GM23338 (cell line): ENCODE measurements around the gene KLK5. TPM values are rescaled to one million over a fixed set of nuclear protein-coding genes. Genes with fewer than 3 reads are reported as not detected.

Experiments used
- ATAC-seq: fragments of 200-7000 bp; cut with Tn5 transposase; 3 replicates; pipeline ENCODE4 v1.9.1; 2020
- DNase-seq: peaks from one replicate; pipeline ENCODE4 v3.0.0-alpha.2; 2015; ENCODE audit warnings: low spot score
- H2AFZ ChIP-seq: fragments of 200-600 bp; sonication (generic); 2 replicates; pipeline ENCODE4 v1.8.0; 2016; ENCODE audit warnings: antibody characterized with exemption, mild to moderate bottlenecking, moderate library complexity
- H3F3A ChIP-seq: fragments of 200-600 bp; sonication (generic); replicated peaks from 2 replicates; pipeline ENCODE4 v1.8.0; 2017; ENCODE audit warnings: antibody characterized with exemption, mixed run types, low read depth
- H3K27ac ChIP-seq: fragments of 200-600 bp; sonication (generic); 2 replicates; pipeline ENCODE4 v1.6.1; 2016; ENCODE audit warnings: low read depth
- H3K27me3 ChIP-seq: fragments of 200-600 bp; sonication (generic); 2 replicates; pipeline ENCODE4 v1.8.0; 2016; ENCODE audit warnings: mild to moderate bottlenecking, mixed run types, moderate library complexity; ENCODE audit not compliant: insufficient read depth
- H3K36me3 ChIP-seq: fragments of 200-600 bp; sonication (generic); 2 replicates; pipeline ENCODE4 v1.8.0; 2016; ENCODE audit warnings: mild to moderate bottlenecking; ENCODE audit not compliant: insufficient read depth
- H3K4me1 ChIP-seq: fragments of 200-600 bp; sonication (generic); 2 replicates; pipeline ENCODE4 v1.8.0; 2016; ENCODE audit warnings: mild to moderate bottlenecking, moderate library complexity; ENCODE audit not compliant: insufficient read depth
- H3K4me2 ChIP-seq: fragments of 200-600 bp; sonication (generic); 2 replicates; pipeline ENCODE4 v1.7.1; 2017; ENCODE audit warnings: mixed run types
- H3K4me3 ChIP-seq: fragments of 200-600 bp; sonication (generic); 2 replicates; pipeline ENCODE4 v1.6.1; 2016; ENCODE audit warnings: mixed run types
- H3K79me2 ChIP-seq: fragments of 200-600 bp; sonication (generic); replicated peaks from 2 replicates; pipeline ENCODE4 v1.8.0; 2017; ENCODE audit warnings: mild to moderate bottlenecking; ENCODE audit not compliant: insufficient read depth
- H3K9me2 ChIP-seq: fragments of 200-600 bp; sonication (generic); 2 replicates; pipeline ENCODE4 v1.8.0; 2017; ENCODE audit not compliant: insufficient read depth
- H4K20me1 ChIP-seq: fragments of 200-600 bp; sonication (generic); replicated peaks from 2 replicates; pipeline ENCODE4 v1.8.0; 2017; ENCODE audit warnings: mild to moderate bottlenecking; ENCODE audit not compliant: insufficient read depth
- H3K27ac Mint-ChIP-seq: 2 replicates; pipeline ENCODE4 v1.8.0; 2020; ENCODE audit warnings: inconsistent platforms, mild to moderate bottlenecking, moderate library complexity, mixed read lengths
- H3K27me3 Mint-ChIP-seq: 3 replicates; pipeline ENCODE4 v1.8.0; 2022; ENCODE audit warnings: low read depth, mild to moderate bottlenecking, moderate library complexity, mixed read lengths, inconsistent platforms; ENCODE audit not compliant: insufficient read depth, poor library complexity
- H3K36me3 Mint-ChIP-seq: 3 replicates; pipeline ENCODE4 v1.8.0; 2021; ENCODE audit warnings: low read depth, mild to moderate bottlenecking, inconsistent platforms, moderate library complexity, mixed read lengths
- H3K4me1 Mint-ChIP-seq: 3 replicates; pipeline ENCODE4 v1.8.0; 2020; ENCODE audit warnings: mild to moderate bottlenecking, inconsistent platforms, mixed read lengths
- H3K4me3 Mint-ChIP-seq: 3 replicates; pipeline ENCODE4 v1.8.0; 2021; ENCODE audit warnings: moderate library complexity, mild to moderate bottlenecking, inconsistent platforms, mixed read lengths
- H3K9me3 Mint-ChIP-seq: 3 replicates; pipeline ENCODE4 v1.8.0; 2020; ENCODE audit warnings: moderate library complexity, mild to moderate bottlenecking, inconsistent platforms, mixed read lengths
- CREB1 ChIP-seq: fragments of 250-450 bp; sonication (Bioruptor Pico); IDR thresholded peaks from 2 replicates; pipeline ENCODE4 v1.5.0; 2020; ENCODE audit warnings: low read depth, mild to moderate bottlenecking, moderate library complexity
- CTCF ChIP-seq, 2 experiments: fragments of 200-600 bp in 1 of 2; sonication (generic) in 1 of 2; conservative IDR thresholded peaks; 2 replicates each; pipeline versions ENCODE4 v1.5.1 to v1.6.1; 2016 to 2017; ENCODE audit warnings: antibody characterized with exemption in 2 of 2, low read depth in 2 of 2, mild to moderate bottlenecking in 2 of 2, moderate library complexity in 1 of 2
- ETS1 ChIP-seq: IDR thresholded peaks from 2 replicates; pipeline ENCODE4 v1.6.1; 2016; ENCODE audit warnings: antibody characterized with exemption
- EZH2 ChIP-seq: fragments of 200-600 bp; sonication (generic); IDR thresholded peaks from one replicate; pipeline ENCODE4 v1.8.0; 2017; ENCODE audit warnings: antibody characterized with exemption, mild to moderate bottlenecking, low read depth; ENCODE audit not compliant: unreplicated experiment
- EZH2phosphoT487 ChIP-seq: fragments of 200-600 bp; sonication (generic); IDR thresholded peaks from one replicate; pipeline ENCODE4 v1.8.1; 2018; ENCODE audit warnings: antibody characterized with exemption; ENCODE audit not compliant: unreplicated experiment
- JUNB ChIP-seq: IDR thresholded peaks from one replicate; pipeline ENCODE4 v1.6.1; 2016; ENCODE audit warnings: antibody characterized with exemption; ENCODE audit not compliant: unreplicated experiment
- NANOG ChIP-seq: IDR thresholded peaks from 2 replicates; pipeline ENCODE4 v1.6.1; 2016; ENCODE audit warnings: antibody characterized with exemption, borderline replicate concordance
- POLR2AphosphoS5 ChIP-seq: IDR thresholded peaks from 2 replicates; pipeline ENCODE4 v1.6.1; 2016; ENCODE audit warnings: antibody characterized with exemption, low read depth
- STAT1 ChIP-seq: IDR thresholded peaks from one replicate; pipeline ENCODE4 v1.6.1; 2016; ENCODE audit warnings: antibody characterized with exemption; ENCODE audit not compliant: unreplicated experiment
- ZNF331 ChIP-seq: fragments of 250-450 bp; sonication (Bioruptor Pico); IDR thresholded peaks from 2 replicates; pipeline ENCODE4 v1.5.0; 2020; ENCODE audit warnings: low read depth, mild to moderate bottlenecking, moderate library complexity
- ZNF462 ChIP-seq: fragments of 250-450 bp; sonication (Bioruptor Pico); IDR thresholded peaks from 2 replicates; pipeline ENCODE4 v1.5.0; 2020; ENCODE audit warnings: mild to moderate bottlenecking, moderate library complexity
- polyA plus RNA-seq: library from polyadenylated mRNA; unstranded; fragments of >200 nt; fragmentation: Nextera tagmentation; extraction: Ambion mirVana; gene quantifications from 2 replicates; pipeline ENCODE4 v1.2.1, GENCODE V29; 2016
- total RNA-seq: library from RNA; depleted of rRNA; stranded (reverse); fragments of >200 nt; shearing (Covaris generic); gene quantifications from 2 replicates; pipeline ENCODE4 v1.2.3, GENCODE V29; 2014

KLK5 gene
- total and polyA plus RNA-seq, 2 experiments from 2014 or later: 0.66 TPM; not detected in 1

GRCh38 chr19:51002089-51002532, 49.3 kb upstream of the KLK5 start:
- Histone ChIP-seq H3K4me3 (peak overlapping the region; percentile 41), H2AFZ (no peak overlapping the region), H3K4me2 (peak overlapping the region; percentile 72), H3K36me3 (no peaks in the 10 kb centered on the region), H3K27me3 (no peaks in the 10 kb centered on the region), H3K9me2 (no peaks in the 10 kb centered on the region), H3K4me1 (peaks cover 17% of the 10 kb centered on the region), H3K27ac (no peak overlapping the region; the same call in 1 of the 2 replicates), H4K20me1 (no peaks in the 10 kb centered on the region), H3F3A (no peaks in the 10 kb centered on the region), H3K79me2 (no peaks in the 10 kb centered on the region)
- Mint-ChIP-seq H3K27me3 (peaks cover 29% of the 10 kb centered on the region), H3K9me3 (no peaks in the 10 kb centered on the region; the same call in 2 of the 3 replicates), H3K4me1 (peaks cover 19% of the 10 kb centered on the region), H3K36me3 (no peaks in the 10 kb centered on the region), H3K27ac (no peak overlapping the region), H3K4me3 (no peak overlapping the region)
- peak; percentile 42 for ATAC-seq
- peak; percentile 52 for DNase-seq
- TF ChIP-seq JUNB: no peak

GRCh38 chr19:51001515-51001914, 48.7 kb upstream of the KLK5 start, which contains the start of gene KLK8:
KLK8 (minus strand) TSS chr19:51001604; CDS start chr19:51001167, 437 bp downstream.
- ATAC-seq: peak; percentile 16
- no peak within 1 kb of the TSS; the same call in 1 of the 2 replicates for H3K27ac ChIP-seq
- H3F3A ChIP-seq: no peaks in the 10 kb centered on the region
- peak within 1 kb of the TSS; percentile 72 for H3K4me2 ChIP-seq
- H3K4me3 ChIP-seq: peak within 1 kb of the TSS; percentile 41
- peaks cover 19% of the 10 kb centered on the region for H3K4me1 Mint-ChIP-seq
- no peaks in the 10 kb centered on the region for H3K27me3 ChIP-seq
- H3K4me3 Mint-ChIP-seq: peak within 1 kb of the TSS; percentile 17; the same call in 1 of the 3 replicates
- H3K36me3 ChIP-seq: no peaks in the 10 kb centered on the region
- peaks cover 17% of the 10 kb centered on the region for H3K4me1 ChIP-seq
- no peaks in the 10 kb centered on the region for H4K20me1 ChIP-seq
- no peaks in the 10 kb centered on the region for H3K79me2 ChIP-seq
- H2AFZ ChIP-seq: peak within 1 kb of the TSS; percentile 93
- no peak within 1 kb of the TSS; the same call in 1 of the 2 replicates for H3K27ac Mint-ChIP-seq
- no peaks in the 10 kb centered on the region for H3K36me3 Mint-ChIP-seq
- DNase-seq: peak; percentile 34
- H3K9me2 ChIP-seq: no peaks in the 10 kb centered on the region
- no peaks in the 10 kb centered on the region; the same call in 1 of the 3 replicates for H3K9me3 Mint-ChIP-seq
- peaks cover 28% of the 10 kb centered on the region for H3K27me3 Mint-ChIP-seq
- TF ChIP-seq EZH2phosphoT487: no peak
- no peak for TF ChIP-seq JUNB
- no peak for TF ChIP-seq CTCF (conservative IDR thresholded peaks at IDR 0.05; ENCODE audit: low read depth in 2 of 2)
- TF ChIP-seq CREB1 (CRISPR knock-in tag): no peak
- no peak for TF ChIP-seq ETS1
- TF ChIP-seq STAT1: no peak
- no peak for TF ChIP-seq POLR2AphosphoS5
- no peak for TF ChIP-seq ZNF331
- TF ChIP-seq NANOG: no peak
- no peak for TF ChIP-seq ZNF462
- no peak for TF ChIP-seq EZH2
